ENCODE measurements around the gene DIPK1B.

DNA sequence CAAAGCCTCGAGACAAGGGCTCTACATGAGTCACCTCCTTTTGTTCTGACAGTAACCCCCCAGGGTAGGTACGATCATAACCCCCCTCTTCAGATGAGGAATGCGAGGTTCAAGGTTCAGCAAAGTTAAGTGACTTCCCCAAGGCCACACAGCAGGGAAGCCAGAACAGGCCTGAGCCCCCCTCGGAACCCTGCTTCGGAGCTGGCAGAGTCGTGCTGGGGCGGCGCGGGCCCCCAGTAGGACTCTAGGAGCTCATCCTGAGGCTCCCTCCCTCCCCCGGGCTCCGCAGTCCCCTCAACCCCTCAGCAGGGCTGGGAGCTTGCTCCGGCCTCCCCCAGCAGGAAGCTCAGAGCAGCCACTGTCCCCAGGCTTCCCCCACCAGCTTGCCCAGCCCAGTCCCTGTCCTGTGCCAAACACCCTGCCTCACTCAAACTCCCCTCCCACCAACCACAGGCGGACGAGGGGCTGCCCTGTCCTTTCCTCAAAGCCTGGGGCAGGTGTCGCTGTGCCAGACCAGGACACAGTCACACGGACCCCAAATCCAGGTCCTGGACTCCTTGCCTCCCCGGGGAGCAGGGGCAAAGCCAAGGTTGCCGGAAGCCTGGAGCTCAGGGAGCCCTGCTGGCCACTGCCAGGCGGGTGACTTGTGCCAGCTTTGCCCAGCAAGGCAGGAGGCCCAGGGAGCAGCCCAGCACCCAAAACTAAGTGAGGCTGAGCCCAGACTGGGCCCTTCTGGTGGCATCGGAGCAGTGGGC is 30.2 kb upstream of the DIPK1B start:
- TF ChIP-seq, protein P1, sequence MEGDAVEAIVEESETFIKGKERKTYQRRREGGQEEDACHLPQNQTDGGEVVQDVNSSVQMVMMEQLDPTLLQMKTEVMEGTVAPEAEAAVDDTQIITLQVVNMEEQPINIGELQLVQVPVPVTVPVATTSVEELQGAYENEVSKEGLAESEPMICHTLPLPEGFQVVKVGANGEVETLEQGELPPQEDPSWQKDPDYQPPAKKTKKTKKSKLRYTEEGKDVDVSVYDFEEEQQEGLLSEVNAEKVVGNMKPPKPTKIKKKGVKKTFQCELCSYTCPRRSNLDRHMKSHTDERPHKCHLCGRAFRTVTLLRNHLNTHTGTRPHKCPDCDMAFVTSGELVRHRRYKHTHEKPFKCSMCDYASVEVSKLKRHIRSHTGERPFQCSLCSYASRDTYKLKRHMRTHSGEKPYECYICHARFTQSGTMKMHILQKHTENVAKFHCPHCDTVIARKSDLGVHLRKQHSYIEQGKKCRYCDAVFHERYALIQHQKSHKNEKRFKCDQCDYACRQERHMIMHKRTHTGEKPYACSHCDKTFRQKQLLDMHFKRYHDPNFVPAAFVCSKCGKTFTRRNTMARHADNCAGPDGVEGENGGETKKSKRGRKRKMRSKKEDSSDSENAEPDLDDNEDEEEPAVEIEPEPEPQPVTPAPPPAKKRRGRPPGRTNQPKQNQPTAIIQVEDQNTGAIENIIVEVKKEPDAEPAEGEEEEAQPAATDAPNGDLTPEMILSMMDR (IDR thresholded peaks at IDR 0.05) = no peak
- no peak for TF ChIP-seq POLR2A (IDR thresholded peaks at IDR 0.05)
